ENCODE measurements around the gene RIT2.

RIT2 gene

DNA sequence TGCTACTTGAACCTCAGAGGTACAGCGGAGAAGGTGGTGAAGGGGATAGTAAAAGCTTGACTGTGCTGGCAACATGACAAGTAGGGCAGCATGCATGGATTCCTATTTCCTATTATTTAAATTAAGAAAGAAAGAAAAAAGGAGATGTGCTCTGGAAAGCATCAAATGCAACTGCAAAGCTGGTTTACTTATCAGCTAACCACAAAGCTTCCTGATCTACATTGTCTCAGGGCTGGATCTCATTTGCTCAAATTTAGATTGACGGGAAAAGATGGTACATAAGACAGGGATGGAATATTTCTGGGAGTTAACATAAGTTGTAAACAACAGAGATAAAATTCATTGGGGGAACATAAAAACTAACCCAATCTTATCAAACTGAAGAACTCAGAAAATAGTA is 178.0 kb downstream of the RIT2 start:
- FAIRE-seq (no peak), DNase-seq (ENCODE audit: insufficient read length, low spot score) (no peak)

DNA sequence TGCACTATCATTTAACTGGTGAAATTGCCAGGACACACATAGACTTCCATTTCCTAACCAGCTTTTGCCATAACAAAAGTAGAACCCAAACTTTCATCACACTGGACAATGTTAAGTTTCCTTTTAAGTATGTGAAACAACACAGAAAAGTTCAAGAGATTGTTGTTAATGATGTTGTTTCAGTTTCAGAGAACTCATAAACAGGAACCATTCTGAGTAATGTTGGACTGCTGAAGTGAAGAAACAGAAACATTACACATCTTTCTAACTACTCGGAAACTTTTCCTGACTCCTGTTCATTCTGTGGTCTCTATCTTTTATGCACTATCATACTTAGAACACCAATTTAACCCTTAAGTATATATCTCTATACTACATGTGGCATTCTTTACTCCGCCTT is 179.2 kb downstream of the RIT2 start:
- no peak for FAIRE-seq
- no peak for DNase-seq (ENCODE audit: insufficient read length, low spot score)

DNA sequence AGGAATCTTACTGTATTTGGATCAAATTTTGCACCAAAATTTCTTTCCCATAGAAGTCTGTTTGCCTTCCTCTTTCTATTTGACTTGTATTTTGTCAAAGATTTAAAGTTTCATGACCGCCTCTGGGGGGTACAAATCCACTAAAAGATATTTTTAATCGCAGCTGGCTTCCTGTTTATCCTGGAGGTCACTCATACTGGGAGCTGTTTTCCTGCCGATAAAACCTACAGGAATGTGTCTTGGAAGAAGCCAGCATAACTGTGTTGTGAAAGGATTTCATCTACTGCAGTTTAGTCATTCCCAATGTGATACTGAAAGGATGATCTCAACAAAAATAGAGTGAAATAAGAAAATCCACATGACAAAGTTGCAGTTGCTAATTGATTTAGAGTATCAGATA is 184.0 kb downstream of the RIT2 start:
- DNase-seq (ENCODE audit: insufficient read length, low spot score) (no peak), FAIRE-seq (no peak)

DNA sequence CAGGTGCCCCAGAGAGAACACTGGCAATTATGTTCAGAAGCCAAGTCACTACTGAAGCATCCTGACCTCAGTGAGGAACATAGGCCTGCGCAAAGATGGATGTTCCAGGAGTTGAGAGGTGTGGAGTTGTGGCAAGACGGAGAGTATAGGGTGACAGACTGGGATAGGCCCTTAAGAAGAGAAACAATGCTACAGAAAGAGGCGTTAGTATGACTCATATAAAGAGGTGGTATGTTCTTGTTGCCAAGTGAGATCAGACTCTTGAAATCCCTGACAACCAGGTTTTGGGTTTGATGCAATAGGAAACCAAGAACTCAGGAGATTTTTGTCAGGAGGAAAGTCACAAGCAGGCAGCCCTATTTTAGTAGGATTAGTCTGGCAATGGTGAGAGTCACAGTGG is 185.6 kb downstream of the RIT2 start:
- DNase-seq (ENCODE audit: insufficient read length, low spot score) (no peak), FAIRE-seq (no peak)

DNA sequence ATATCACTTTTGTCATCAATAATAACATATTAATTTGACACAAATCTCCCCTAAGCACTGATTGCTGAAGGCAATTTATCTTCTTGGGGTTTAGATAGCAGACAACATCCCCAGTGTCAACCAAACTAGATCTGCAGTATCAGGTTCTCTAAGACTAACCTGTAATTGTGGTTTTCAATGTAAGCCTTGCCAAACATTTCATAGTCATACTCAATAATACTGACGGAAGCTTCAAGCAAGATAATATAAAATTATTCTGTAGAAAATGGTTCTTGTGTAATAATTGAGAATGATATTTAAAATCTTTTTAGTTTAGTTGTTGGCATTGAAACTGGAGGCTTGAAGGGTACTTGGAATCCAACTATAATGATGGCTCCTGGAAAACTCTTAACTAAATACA is 186.3 kb downstream of the RIT2 start:
- DNase-seq (ENCODE audit: insufficient read length, low spot score), result no peak
- no peak for FAIRE-seq

DNA sequence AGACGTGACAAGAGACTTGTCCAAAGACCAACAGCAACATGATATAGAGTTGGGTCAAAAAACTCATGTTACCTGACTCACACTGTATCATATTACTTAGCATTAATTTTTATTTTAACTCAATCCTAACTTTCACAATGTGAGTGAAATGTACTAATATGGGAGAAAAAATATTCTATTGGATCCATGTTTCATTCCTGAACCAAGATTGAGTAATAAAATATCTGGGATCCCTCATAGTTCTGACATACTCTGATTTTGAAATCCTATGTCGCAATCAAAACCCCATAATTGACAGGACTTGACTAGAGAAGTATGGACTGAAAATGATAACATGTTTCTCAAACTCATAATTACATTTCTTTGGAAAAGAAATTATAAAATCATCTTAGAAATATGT is 190.4 kb downstream of the RIT2 start:
- no peak for DNase-seq (ENCODE audit: insufficient read length, low spot score)
- no peak for FAIRE-seq

DNA sequence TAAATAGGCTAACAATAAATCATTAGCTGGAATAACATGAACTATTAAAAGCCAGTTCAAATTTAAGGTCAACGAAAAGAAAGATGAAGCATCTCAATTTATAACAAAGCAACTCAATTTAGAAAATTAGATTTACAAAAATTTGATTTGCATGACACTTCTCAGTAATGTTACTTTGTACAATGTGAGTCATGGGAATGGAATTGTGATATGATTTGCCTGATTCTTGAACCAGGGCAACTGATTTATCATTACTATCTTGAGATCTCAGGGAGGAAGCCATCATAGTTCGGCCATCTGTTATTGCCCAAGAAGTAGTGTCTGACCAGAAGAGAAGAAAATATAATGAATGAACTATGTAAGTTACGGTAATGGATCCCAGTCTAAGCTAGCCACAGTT is 193.1 kb downstream of the RIT2 start:
- no peak for DNase-seq (ENCODE audit: insufficient read length, low spot score)
- FAIRE-seq, result no peak

DNA sequence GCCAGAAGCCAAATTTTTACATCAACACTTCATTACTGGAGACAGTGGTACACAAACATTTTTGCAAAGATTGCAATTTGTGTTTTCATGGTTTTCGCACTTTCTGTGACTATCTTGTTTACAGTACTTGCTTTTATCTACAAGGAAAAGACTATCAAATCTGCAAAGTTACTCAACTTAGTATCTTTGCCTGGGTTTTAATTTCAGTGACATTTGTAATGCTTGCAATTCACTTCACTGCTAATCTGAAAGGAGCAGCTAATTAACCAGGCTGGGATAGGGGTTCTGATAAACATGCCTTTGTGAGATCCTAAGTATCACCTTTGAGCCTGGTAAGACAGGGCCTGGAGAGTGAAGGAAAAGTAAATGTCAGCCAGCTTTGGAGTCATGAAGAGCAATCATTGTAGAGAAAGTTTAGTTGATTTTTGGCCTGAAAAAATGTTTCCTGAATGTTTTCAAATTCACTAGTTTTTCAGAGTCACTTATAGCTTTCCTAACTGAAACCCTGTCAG is 194.2 kb downstream of the RIT2 start:
- DNase-seq (ENCODE audit: insufficient read length, low spot score) (no peak), FAIRE-seq (no peak)

DNA sequence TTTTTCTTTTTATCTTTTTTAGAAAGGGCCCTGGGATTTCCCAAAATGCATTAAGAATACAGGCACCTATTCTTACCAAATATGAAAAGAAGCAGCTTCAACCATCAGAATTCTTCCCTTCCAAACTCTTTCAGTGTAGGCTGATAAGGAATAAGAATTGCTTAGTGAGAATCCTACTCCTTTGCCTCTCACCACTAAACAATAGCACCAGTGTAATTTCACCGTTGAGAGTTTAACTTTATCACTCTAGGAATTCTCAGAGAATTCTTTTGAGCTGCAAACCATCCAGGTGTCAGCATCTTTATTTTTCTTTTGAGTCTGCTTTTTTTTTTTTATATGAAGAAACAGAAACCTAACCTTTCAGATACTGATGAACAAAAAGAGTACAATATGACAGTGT is 194.9 kb downstream of the RIT2 start:
- DNase-seq (ENCODE audit: insufficient read length, low spot score) (no peak), FAIRE-seq (no peak)

DNA sequence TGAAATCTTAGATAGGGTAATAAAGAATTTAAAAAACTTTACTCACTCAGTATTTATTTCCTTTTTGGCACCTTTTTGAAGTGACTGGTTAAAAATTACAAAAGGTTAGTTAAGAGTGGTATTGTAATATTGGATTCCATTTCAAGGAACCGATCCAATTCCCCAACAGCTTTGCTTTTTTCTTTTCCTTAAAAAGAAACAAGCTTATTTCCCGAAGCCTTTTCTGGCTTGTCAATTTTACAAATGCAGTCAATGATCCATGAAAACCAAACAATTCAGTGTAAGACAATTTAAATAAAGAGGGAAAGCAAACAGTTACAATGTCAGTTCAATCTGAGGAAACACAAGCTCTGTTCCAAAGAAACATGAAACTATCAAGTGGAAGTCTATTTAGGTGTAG is 200.2 kb downstream of the RIT2 start:
- DNase-seq (ENCODE audit: insufficient read length, low spot score), result no peak
- FAIRE-seq, result no peak

DNA sequence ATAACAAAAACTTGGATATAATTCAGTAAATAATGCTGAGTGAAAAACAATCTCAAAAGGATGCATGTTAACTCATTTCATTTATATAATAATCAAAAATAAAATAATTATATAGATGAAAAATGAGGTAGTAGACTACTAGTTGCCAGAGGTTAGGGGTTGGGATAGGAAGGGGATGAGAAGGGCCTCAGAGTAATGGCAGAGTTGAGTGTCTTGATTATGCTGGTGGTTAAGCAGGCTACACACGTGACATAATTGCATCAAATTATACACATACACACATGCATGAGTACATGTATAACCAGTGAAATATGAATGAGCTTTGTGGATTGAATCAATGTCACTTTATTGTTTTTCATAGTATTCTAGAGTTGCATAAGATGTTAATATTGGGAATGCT is 201.0 kb downstream of the RIT2 start:
- no peak for DNase-seq (ENCODE audit: insufficient read length, low spot score)
- no peak for FAIRE-seq

DNA sequence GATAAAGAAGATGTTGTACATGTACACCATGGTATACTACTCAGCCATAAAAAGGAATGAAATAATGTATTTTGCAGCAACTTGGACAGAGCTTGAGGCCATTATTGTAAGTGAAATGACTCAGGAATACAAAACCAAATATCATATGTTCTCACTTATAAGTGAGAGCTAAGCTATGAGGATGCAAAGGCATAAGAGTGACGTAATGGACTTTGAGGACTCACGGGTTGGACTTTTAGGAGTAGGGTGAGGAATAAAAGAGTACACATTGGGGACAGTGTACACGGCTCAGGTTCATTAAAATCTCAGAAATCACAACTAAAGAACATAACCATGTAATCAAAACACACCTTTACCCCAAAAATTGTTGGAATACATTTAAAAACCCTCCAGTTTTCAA is 206.4 kb downstream of the RIT2 start:
- no peak for DNase-seq (ENCODE audit: insufficient read length, low spot score)
- FAIRE-seq, result no peak

DNA sequence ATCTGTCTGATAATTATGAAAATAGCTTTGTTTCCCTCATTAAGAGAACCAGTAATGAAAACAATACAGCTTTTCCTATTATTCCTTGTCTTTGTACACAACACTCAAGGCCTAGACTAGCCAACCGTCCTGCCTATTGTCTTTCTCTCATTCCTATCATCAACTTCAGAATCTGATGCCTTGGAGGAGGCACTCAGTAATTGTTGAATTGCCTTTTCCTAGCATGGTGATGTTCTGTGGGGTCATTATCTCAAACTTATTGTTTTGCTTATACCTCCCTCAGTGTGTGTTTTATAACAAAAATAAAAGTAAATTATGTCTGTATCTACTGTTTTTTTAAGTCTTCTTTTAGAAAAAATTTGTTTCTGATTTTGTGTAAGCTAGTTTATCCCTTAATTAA is 208.7 kb downstream of the RIT2 start:
- FAIRE-seq, result no peak
- no peak for DNase-seq (ENCODE audit: insufficient read length, low spot score)

DNA sequence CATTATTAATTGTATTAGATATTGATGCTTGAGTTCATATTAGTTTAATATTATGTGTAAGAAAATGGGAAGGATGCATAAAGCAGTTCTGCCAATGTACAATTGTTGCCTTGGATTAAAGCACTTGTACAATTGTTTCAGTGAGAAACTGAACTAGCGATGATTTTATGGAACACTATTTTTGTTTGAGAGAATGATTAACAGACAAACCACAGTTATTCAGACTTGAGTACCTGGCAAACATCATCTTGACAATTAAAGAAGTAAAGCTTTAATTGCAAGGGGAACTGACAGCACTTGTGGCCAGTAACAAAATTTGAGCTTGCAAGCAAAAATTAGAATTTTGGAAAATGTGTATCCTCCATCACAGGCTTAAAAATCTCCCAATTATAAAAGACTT is 214.3 kb downstream of the RIT2 start:
- no peak for FAIRE-seq
- DNase-seq (ENCODE audit: insufficient read length, low spot score), result no peak

DNA sequence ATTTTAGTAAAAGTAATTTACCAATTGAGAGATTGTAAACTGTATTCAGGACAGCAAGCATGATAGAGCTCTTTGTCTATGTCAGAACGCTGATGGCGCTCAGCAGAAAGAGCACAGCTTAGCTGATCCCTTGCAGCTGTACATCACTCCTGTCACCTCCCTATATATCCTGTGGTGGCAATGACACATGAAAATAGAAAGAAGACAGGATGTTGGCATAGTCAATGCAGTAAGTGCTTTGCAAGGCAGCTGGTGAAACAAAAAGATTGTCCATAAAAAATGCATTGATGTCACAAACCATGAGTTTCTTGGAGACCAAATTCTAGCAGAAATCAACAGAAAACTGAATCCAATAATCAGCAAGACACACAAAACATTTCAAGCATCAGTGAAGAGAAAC is 221.5 kb downstream of the RIT2 start:
- no peak for DNase-seq (ENCODE audit: insufficient read length, low spot score)
- FAIRE-seq, result no peak

DNA sequence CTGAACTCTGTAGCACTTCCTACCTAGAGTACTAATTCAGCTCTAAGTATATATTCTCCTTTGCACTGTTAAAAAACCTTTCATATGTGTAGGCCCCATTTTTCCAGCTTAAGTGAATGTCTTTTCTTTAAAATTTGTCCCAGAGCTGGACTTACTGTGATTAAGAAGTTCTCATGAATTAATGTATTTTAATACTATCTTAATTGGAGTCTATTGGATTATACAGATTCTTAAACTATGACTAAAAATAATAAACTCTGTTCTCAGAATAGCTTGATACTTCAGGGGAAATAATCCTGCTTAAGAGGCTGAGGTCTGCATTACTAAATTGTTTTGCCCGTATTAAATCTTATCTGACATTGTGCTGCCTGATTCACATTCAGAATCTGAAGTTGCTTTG is 223.3 kb downstream of the RIT2 start:
- FAIRE-seq (no peak), DNase-seq (ENCODE audit: insufficient read length, low spot score) (no peak)

DNA sequence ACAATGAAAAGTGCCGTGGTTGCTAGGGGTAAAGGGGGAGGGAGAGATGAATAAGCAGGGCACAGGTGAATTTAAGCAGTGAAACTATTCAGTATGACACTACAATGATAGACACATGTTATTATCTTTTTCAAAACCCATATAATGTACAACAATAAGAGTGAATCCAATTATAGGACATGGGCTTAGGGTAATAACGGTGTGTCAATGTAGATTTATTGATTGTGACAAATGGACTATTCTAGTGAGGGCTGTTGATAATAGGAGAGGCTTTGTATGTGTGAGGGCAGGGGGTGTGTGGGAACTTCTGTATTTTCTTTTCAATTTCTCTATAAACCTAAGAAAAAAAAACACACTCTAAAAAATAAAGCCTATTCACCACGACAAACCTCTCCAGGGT is 223.8 kb downstream of the RIT2 start:
- no peak for DNase-seq (ENCODE audit: insufficient read length, low spot score)
- FAIRE-seq, result no peak

DNA sequence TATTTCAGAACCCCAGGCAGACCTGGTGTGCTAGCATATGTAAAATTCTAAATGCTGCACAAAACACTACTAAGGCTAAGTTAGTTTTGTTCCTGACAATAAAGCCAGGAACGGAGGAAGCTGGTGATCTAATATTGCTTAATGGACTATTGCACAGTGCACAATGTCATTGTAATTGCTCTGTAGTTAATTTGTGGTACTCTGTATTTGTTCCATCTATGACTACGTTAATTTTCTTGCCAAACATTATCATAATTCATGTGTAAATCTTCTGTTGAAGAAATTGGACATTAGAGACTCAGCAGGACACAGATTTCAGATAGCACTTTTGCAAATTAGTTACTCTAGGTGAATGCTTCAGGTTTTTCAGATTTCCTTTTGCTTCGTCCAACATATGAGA is 232.3 kb downstream of the RIT2 start:
- no peak for FAIRE-seq
- no peak for DNase-seq (ENCODE audit: insufficient read length, low spot score)

DNA sequence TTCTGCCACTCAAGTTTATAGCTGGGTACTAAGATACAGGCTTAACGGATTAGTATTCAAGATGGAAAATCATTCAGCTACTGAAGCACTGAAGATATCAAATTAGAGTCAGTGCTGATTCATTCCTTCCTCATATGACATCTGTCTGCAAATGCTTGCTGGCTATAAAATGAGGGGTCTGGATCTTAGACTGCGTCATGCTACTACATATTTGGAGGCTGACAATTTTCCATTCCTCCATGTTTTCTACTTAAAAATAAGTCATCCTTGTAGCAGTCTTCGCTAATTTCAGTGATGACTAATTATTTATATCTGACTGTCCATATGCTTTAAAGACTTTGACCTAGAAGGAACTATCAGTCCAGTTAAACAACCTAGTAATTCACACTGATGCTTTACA is 233.4 kb downstream of the RIT2 start:
- no peak for DNase-seq (ENCODE audit: insufficient read length, low spot score)
- no peak for FAIRE-seq

DNA sequence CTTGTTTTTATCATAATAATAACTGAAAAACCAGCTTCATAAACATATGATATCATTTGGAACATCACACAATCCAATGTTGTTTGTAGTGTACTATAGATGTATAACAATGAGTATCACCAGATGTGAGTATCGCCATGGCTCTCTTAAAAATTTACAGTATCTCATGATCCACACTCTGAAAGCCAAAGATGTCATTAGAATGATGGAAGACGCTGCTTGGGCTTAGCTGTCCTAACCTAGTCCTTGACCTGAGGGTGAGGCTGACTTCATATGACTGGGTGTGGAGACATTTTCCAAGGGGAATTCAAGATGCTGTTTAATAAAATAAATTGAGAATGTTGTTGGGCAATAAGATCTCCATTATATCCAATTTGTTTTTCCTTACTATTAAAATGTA is 242.6 kb downstream of the RIT2 start:
- FAIRE-seq, result no peak
- no peak for DNase-seq (ENCODE audit: insufficient read length, low spot score)

DNA sequence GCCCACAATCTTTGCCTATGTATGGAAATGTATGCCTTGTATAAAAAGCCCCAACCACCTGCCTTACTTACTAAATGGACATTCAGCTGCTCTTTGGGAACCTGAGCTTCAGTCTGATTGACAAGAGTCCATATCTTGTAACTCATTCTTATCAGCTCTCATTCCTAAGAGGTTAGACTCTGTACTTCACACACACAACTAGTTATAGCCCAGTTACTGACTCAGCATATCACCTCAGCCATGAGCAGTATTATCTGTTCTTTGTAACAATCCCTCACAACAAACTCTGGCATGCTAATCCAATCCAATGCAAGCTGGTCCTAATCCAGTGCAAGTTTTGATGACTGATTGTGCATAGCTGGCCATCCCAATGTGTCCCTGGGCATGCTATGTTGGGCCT is 250.6 kb downstream of the RIT2 start:
- DNase-seq (ENCODE audit: insufficient read length, low spot score), result no peak
- no peak for FAIRE-seq

DNA sequence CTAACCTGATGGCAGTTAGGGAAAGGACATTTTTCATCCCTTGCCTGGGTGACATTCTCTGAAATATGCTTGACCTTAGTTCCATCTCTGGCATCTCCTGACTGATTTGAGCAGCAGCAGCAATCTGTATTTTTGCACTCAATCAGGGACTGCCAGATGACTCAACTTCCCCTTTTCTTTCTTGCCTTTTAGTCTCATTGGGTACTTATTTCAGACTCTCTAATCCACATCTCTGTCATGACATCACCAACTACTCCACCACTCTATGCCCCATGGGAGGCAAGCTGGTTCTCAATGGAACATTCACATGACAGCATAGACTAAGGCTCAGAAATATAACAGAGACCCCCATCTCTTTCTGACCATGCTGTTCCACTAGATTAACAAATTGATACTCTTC is 254.2 kb downstream of the RIT2 start:
- DNase-seq (ENCODE audit: insufficient read length, low spot score) (no peak), FAIRE-seq (no peak)

DNA sequence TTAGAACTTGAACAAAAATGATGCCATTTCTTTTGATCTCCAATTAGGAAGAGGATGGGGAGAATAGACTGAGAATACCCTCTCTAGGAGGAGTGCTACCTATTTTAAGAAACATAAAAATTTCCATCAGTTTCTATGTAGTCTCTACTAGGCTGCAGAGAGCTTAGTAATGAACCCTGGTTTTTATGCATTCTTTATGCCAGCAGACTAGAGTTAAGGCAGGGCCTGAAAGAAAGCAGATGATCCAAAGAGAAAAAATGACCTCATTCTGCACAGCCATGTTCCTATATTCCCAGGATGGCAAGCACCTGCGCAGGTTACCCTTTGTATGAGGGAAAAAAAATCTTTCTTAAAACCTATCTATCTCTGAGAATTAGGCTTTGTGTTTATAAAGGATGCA is 254.9 kb downstream of the RIT2 start:
- FAIRE-seq (no peak), DNase-seq (ENCODE audit: insufficient read length, low spot score) (no peak)

DNA sequence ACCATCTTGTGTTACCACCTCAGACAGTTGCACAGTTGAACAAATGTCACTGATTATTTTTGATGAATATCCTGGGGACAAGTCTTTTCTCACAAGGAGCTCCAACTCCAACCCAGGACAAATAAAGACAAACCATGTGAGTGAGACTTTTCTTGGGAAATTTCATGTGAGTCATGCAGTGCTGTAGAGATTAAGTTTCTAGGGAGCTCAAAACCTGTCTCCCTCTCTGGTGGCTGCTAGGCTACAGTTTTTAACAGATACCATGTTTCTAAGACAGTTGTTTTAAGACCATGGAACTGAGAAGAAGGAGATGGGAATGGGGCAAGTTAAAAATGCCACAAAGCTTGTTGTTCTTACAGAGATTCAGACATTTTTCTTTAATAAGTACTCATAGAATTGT is 255.5 kb downstream of the RIT2 start:
- no peak for FAIRE-seq
- DNase-seq (ENCODE audit: insufficient read length, low spot score), result no peak

Measured in GM19239 (cell line).